ENCODE results near the gene GTF3A.

Gene GTF3A

GRCh38 chr13:27406178-27406939 lies 18.1 kb upstream of the GTF3A start:
- DNase-seq, result peak; percentile 5

GRCh38 chr13:27408074-27408473 lies 16.3 kb upstream of the GTF3A start:
- DNase-seq, result no peak

GRCh38 chr13:27409013-27409412 lies 15.4 kb upstream of the GTF3A start:
- DNase-seq, result no peak

GRCh38 chr13:27411341-27411740 lies 13.1 kb upstream of the GTF3A start:
- DNase-seq, result no peak

GRCh38 chr13:27415116-27415515 lies 9.3 kb upstream of the GTF3A start:
- DNase-seq, result no peak

GRCh38 chr13:27419328-27419727 lies 5.1 kb upstream of the GTF3A start:
- no peak for DNase-seq

GRCh38 chr13:27421101-27421871 lies 3.1 kb upstream of the GTF3A start:
- no peak for DNase-seq

GRCh38 chr13:27423333-27423732 lies 1.1 kb upstream of the GTF3A start:
- DNase-seq, result no peak

- DNase-seq, result no peak
Measured at GRCh38 chr13:27425158-27425917, 919 bp downstream of the GTF3A start.

- peak; percentile 40 for DNase-seq
Measured at GRCh38 chr13:27425918-27426630, 1.7 kb downstream of the GTF3A start.

- no peak for DNase-seq
Measured at GRCh38 chr13:27427641-27428040, 3.2 kb downstream of the GTF3A start.

- no peak for DNase-seq
Measured at GRCh38 chr13:27428160-27428559, 3.7 kb downstream of the GTF3A start.

GRCh38 chr13:27432180-27432579 lies 7.8 kb downstream of the GTF3A start:
- no peak for DNase-seq

- DNase-seq, result no peak
Measured at GRCh38 chr13:27432611-27433210, 8.3 kb downstream of the GTF3A start.

- no peak for DNase-seq
Measured at GRCh38 chr13:27437126-27437525, 12.7 kb downstream of the GTF3A start.

GRCh38 chr13:27440408-27440807 lies 16.0 kb downstream of the GTF3A start:
- no peak for DNase-seq

GRCh38 chr13:27442071-27442647 lies 17.7 kb downstream of the GTF3A start:
- DNase-seq, result peak; percentile 26

- no peak for DNase-seq
Measured at GRCh38 chr13:27442797-27443196, 18.4 kb downstream of the GTF3A start.

GRCh38 chr13:27446986-27447583 lies 22.7 kb downstream of the GTF3A start:
- DNase-seq, result no peak

- DNase-seq, result no peak
Measured at GRCh38 chr13:27448308-27448707, 23.9 kb downstream of the GTF3A start.

- no peak for DNase-seq
Measured at GRCh38 chr13:27449081-27449603, 24.7 kb downstream of the GTF3A start.

Data from kidney glomerular epithelial cell (primary cell).